Measurements from ENCODE around the gene TCHHL1. TPM values are rescaled to one million over a fixed set of nuclear protein-coding genes. Genes with fewer than 3 reads are reported as not detected.

The TCHHL1 gene
- total and polyA plus RNA-seq, 9 of the 15 experiments (the other 6 are each of a cell fraction or from before 2014, with no cell fraction given) = not detected

GRCh38 chr1:152047730-152048415 lies 41.0 kb downstream of the TCHHL1 start (continued):
- TF ChIP-seq ZNF639 (CRISPR knock-in tag; conservative IDR thresholded peaks at IDR 0.05 in 1 of 2, IDR thresholded peaks at IDR 0.05 in 1 of 2) (peak in 1 of 2 experiments; percentile 58; a peak in 1 of 4 replicates), SETDB1 (IDR thresholded peaks at IDR 0.05; ENCODE audit: low read length) (peak; percentile 20), HNRNPH1 (optimal IDR thresholded peaks at IDR 0.05; ENCODE audit: low read depth, low read length) (no peak), ZNF79 (CRISPR knock-in tag; IDR thresholded peaks at IDR 0.05; ENCODE audit: low read depth) (no peak), SAFB2 (IDR thresholded peaks at IDR 0.05; ENCODE audit: borderline replicate concordance, low read depth, low read length, severe bottlenecking) (no peak), NFE2L1 (tag; IDR thresholded peaks at IDR 0.05; ENCODE audit: borderline replicate concordance, low read depth) (no peak), ZFPM2 (CRISPR knock-in tag; IDR thresholded peaks at IDR 0.05) (no peak), CSDE1 (IDR thresholded peaks at IDR 0.05) (no peak), CBFA2T3 (IDR thresholded peaks at IDR 0.05) (peak; percentile 62), FOXP1 (CRISPR knock-in tag; IDR thresholded peaks at IDR 0.05) (0 out of 2 replicates have a peak, but pooled peaks have one; percentile 40), ZNF140 (CRISPR knock-in tag; IDR thresholded peaks at IDR 0.05) (no peak)
- TF ChIP-seq, protein P1, sequence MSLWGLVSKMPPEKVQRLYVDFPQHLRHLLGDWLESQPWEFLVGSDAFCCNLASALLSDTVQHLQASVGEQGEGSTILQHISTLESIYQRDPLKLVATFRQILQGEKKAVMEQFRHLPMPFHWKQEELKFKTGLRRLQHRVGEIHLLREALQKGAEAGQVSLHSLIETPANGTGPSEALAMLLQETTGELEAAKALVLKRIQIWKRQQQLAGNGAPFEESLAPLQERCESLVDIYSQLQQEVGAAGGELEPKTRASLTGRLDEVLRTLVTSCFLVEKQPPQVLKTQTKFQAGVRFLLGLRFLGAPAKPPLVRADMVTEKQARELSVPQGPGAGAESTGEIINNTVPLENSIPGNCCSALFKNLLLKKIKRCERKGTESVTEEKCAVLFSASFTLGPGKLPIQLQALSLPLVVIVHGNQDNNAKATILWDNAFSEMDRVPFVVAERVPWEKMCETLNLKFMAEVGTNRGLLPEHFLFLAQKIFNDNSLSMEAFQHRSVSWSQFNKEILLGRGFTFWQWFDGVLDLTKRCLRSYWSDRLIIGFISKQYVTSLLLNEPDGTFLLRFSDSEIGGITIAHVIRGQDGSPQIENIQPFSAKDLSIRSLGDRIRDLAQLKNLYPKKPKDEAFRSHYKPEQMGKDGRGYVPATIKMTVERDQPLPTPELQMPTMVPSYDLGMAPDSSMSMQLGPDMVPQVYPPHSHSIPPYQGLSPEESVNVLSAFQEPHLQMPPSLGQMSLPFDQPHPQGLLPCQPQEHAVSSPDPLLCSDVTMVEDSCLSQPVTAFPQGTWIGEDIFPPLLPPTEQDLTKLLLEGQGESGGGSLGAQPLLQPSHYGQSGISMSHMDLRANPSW (CRISPR knock-in tag; IDR thresholded peaks at IDR 0.05) = peak; percentile 72; the same call in 1 of the 2 replicates
